ENCODE data around the gene UNC5B.

UNC5B gene

GRCh38 chr10:71300555-71301370 is 88.4 kb downstream of the UNC5B start:
- DNase-seq (ENCODE audit: low spot score): no peak

- DNase-seq (ENCODE audit: low spot score): no peak
Measured at GRCh38 chr10:71301371-71301916, 89.1 kb downstream of the UNC5B start.

GRCh38 chr10:71302451-71302850 is 90.1 kb downstream of the UNC5B start:
- DNase-seq (ENCODE audit: low spot score): no peak

GRCh38 chr10:71302874-71303568 is 90.7 kb downstream of the UNC5B start:
- DNase-seq (ENCODE audit: low spot score): peak; percentile 53

DNA sequence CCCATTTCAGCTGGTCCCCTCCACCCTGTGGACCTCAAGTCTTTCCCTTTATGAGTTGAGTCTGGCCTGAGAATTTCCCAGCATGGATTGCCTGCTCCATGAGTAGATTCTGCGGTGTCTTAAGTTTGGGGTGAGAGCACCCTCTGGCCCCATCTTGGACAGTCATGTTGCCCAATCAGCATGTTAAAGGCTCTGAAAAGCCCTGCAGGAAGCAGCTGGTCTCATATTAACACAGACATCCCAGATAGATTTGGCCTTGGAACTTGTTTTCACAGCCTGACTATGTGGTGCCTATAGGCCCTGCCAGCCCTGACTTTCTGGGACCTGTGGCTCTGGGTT is 91.2 kb downstream of the UNC5B start:
- no peak for DNase-seq (ENCODE audit: low spot score)

DNA sequence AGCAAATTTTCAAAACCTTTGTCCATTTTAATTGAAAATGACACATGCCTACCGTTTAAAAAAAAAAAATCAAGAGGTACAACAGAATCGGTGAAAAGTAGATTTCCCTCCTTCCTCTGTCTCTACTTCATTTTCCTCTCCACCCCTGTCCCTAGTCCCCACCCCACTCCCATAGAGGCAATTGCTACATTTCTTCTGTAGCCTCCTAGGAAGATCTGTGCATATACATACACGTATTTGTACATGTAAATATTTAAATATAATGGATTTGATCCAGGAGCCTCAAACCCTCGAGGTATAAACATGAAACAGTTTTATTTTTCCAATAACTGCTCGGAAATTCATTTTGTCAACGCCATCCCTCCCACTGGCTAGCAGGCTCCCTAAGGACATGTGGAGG is 92.5 kb downstream of the UNC5B start:
- no peak for DNase-seq (ENCODE audit: low spot score)

- no peak for DNase-seq (ENCODE audit: low spot score)
Measured at GRCh38 chr10:71306979-71307378, 94.6 kb downstream of the UNC5B start.

GRCh38 chr10:71307469-71308085 is 95.2 kb downstream of the UNC5B start:
- DNase-seq (ENCODE audit: low spot score): no peak

DNA sequence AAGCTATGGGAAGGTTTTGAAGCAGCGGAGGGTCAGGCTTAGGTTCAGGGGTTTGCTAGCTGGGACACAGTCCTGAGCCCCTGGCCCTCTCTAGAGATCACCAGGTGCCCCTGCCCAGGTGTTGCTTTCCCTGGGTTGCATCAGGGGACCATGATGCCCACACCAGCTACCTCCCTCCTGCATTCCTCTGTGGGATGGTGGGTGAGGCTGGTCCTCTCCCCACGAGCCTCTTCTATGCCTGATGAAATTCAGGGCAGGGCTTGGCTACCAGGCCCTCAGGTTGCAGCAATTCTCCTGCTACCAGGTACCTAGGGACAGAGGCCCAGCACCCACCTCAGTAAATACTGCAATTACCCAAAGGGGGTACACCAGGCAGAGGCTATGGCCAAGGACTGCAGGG is 95.9 kb downstream of the UNC5B start:
- no peak for DNase-seq (ENCODE audit: low spot score)

- no peak for DNase-seq (ENCODE audit: low spot score)
Measured at GRCh38 chr10:71308985-71309384, 96.6 kb downstream of the UNC5B start.

DNA sequence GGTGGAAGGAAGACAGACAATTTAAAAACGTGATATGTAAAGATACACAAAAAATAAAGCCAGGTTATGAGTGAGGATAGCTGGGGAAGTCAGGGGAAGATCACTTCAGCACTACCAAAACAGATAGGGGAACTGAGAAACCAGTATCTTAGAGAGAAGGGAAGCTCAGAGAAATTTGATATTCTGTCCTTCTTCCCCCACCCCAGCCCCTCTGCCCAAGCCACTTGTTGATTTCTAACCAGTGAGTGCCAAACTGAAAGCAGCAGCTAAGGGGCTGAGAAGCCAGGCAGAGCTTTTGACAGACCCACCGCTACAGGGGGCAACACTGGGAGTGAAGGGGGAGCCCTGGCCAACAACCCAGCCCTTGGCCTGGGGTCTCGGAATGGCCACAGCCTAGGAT is 97.5 kb downstream of the UNC5B start:
- DNase-seq (ENCODE audit: low spot score): no peak

DNA sequence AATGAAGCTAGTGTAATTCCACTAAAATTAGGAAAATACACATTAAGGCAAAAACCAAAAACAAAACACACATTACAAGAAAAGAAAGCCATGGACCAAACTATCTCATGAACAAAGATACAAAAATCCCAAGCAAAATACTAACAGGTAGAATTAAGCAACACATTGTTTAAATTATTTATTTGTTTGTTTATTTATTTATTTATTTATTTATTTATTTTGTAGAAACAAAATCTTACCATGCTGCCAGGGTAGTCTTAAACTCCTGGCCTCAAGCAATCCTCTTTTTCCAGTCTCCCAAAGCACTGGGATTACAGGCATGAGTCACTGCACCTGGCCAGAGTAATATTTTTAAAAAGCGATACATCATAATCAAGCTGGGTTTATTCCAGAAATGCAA is 99.8 kb downstream of the UNC5B start:
- no peak for DNase-seq (ENCODE audit: low spot score)

GRCh38 chr10:71312811-71313789 is 100.7 kb downstream of the UNC5B start:
- no peak for DNase-seq (ENCODE audit: low spot score)

- DNase-seq (ENCODE audit: low spot score): peak; percentile 48
Measured at GRCh38 chr10:71314028-71314693, 101.8 kb downstream of the UNC5B start.

DNA sequence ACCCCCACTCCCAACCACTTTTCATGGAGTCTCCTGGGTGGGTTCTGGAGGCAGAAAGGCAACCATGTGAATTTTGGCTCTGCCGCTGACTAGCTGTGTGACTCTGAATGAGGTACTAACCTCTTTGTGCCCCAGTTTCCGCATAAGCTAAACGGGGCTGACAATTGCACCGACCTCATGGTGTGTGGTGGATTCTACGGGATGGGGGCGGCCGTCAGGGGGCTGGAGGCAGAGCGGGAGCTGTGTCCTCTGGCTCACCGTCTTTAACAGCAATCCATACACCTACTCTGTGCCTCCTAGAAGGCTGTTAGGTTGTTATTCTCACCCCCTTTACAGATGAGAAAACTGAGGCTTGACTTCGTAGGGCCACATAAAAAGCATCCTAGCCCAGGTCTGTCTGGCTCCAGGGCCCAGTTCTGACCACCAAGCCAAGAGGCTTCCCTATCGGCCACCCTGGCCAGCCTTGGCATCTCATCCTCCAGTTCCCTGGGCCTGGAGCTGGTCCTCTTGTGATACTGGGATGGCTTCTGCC is 102.4 kb downstream of the UNC5B start:
- DNase-seq (ENCODE audit: low spot score): no peak

DNA sequence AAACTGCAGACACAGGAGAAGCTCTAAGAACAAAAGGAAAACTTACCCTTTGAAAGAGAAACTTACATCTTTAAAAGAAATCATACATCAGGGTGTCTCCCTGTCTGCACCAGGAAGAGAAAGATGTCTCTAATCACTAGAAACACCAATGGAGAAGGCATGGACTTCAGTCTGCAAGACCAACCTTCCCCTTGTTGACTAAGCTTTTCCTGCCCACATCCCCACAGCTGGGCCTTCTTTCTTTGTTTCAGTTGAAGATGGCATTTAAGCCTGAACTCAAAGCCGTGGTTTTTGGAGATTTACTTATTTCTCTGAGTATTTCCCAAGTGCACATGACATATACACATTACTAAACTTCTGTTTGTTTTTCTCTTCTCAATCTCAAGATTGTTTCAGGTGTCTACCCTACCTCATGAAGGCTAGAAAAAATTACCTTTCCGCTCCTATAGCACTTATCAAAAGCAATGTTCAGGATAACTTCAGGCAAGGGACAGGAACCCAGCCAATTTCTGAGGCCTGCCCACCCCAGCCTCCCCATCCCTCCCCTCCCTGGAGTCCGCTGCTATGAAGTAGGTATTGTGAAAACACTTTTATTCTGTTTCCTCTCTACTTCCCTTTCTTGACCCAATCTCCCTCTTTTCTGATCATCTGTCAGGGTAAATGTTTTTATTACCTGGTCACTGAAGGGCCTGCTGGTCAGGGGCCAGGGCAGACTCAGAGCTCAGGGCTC is 103.9 kb downstream of the UNC5B start:
- DNase-seq (ENCODE audit: low spot score): no peak

DNA sequence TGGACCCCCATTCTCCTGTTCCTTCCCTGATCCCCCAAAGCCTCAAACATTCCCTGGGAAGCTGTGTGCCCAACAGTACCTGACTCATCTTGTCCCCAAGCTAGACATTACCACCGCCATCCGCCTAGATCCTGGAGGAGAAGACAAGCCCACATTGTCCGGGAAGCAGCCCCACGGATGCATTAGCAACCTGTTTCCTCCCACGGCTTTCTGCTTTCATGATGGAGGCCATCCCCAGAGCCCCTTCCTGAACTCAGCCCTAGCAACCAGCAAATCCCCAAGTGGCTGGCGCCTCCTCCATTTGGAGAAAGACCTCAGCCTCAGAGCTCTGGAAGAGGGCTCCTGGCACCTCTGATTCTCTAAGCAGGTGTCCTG is 104.4 kb downstream of the UNC5B start:
- DNase-seq (ENCODE audit: low spot score): no peak

- no peak for DNase-seq (ENCODE audit: low spot score)
Measured at GRCh38 chr10:71317739-71318138, 105.4 kb downstream of the UNC5B start.

- peak; percentile 83 for DNase-seq (ENCODE audit: low spot score)
Measured at GRCh38 chr10:71319042-71319799, 106.9 kb downstream of the UNC5B start, which contains the start of gene SLC29A3. SLC29A3 (plus strand) TSS chr10:71319259; CDS start chr10:71319310, 51 bp downstream.

Measured in HuH-7 (cell line).